ENCODE data around the gene ANTXR1.

Gene ANTXR1

GRCh38 chr2:69260666-69261065 lies 247.7 kb downstream of the ANTXR1 start:
- no peak for DNase-seq (ENCODE audit: low read depth in 2 of 3, low spot score in 1 of 3)

- DNase-seq (ENCODE audit: low read depth in 2 of 3, low spot score in 1 of 3), result no peak
These were observed 256.4 kb downstream of the ANTXR1 start for GRCh38 chr2:69269330-69269729.

GRCh38 chr2:69271831-69272257 lies 258.9 kb downstream of the ANTXR1 start:
- no peak for DNase-seq (ENCODE audit: low read depth in 2 of 3, low spot score in 1 of 3)

GRCh38 chr2:69272803-69273471 lies 260.0 kb downstream of the ANTXR1 start:
- no peak for DNase-seq (ENCODE audit: low read depth in 2 of 3, low spot score in 1 of 3)

GRCh38 chr2:69275490-69275889 lies 262.5 kb downstream of the ANTXR1 start:
- DNase-seq (ENCODE audit: low read depth in 2 of 3, low spot score in 1 of 3), result no peak

- no peak for DNase-seq (ENCODE audit: low read depth in 2 of 3, low spot score in 1 of 3)
These were observed 265.4 kb downstream of the ANTXR1 start for GRCh38 chr2:69278366-69278765.

GRCh38 chr2:69279211-69279610 lies 266.2 kb downstream of the ANTXR1 start:
- DNase-seq (ENCODE audit: low read depth in 2 of 3, low spot score in 1 of 3), result no peak

- no peak for DNase-seq (ENCODE audit: low read depth in 2 of 3, low spot score in 1 of 3)
These were observed 267.1 kb downstream of the ANTXR1 start for GRCh38 chr2:69279931-69280681.

GRCh38 chr2:69280796-69281412 lies 267.9 kb downstream of the ANTXR1 start:
- DNase-seq (ENCODE audit: low read depth in 2 of 3, low spot score in 1 of 3), result no peak

- no peak for DNase-seq (ENCODE audit: low read depth in 2 of 3, low spot score in 1 of 3)
These were observed 272.5 kb downstream of the ANTXR1 start for GRCh38 chr2:69285379-69285894.

- DNase-seq (ENCODE audit: low read depth in 2 of 3, low spot score in 1 of 3), result no peak
These were observed 274.6 kb downstream of the ANTXR1 start for GRCh38 chr2:69287544-69287943.

GRCh38 chr2:69288429-69288828 lies 275.4 kb downstream of the ANTXR1 start:
- no peak for DNase-seq (ENCODE audit: low read depth in 2 of 3, low spot score in 1 of 3)

- DNase-seq (ENCODE audit: low read depth in 2 of 3, low spot score in 1 of 3), result no peak
These were observed 278.1 kb downstream of the ANTXR1 start for GRCh38 chr2:69291004-69291650.

GRCh38 chr2:69291721-69292120 lies 278.7 kb downstream of the ANTXR1 start:
- no peak for DNase-seq (ENCODE audit: low read depth in 2 of 3, low spot score in 1 of 3)

GRCh38 chr2:69292256-69292655 lies 279.3 kb downstream of the ANTXR1 start:
- no peak for DNase-seq (ENCODE audit: low read depth in 2 of 3, low spot score in 1 of 3)

- no peak for DNase-seq (ENCODE audit: low read depth in 2 of 3, low spot score in 1 of 3)
These were observed 283.4 kb downstream of the ANTXR1 start for GRCh38 chr2:69296421-69296820.

- no peak for DNase-seq (ENCODE audit: low read depth in 2 of 3, low spot score in 1 of 3)
These were observed 284.2 kb downstream of the ANTXR1 start for GRCh38 chr2:69297216-69297615.

GRCh38 chr2:69298261-69298660 lies 285.3 kb downstream of the ANTXR1 start:
- DNase-seq (ENCODE audit: low read depth in 2 of 3, low spot score in 1 of 3), result no peak

GRCh38 chr2:69298862-69299261 lies 285.9 kb downstream of the ANTXR1 start:
- no peak for DNase-seq (ENCODE audit: low read depth in 2 of 3, low spot score in 1 of 3)
